Activated B cell treated with CpG ODN at 0.5 μM for 24 hours (primary cell): ENCODE data around the gene RANBP9. TPM values are rescaled to one million over a fixed set of nuclear protein-coding genes. Genes with fewer than 3 reads are reported as not detected.

Source experiments
- ATAC-seq: fragments of 200-7000 bp; cut with Tn5 transposase; one replicate; pipeline ENCODE4 v1.10.0; 2021; ENCODE audit warnings: low read depth, mild to moderate bottlenecking, moderate library complexity
- CTCF ChIA-PET: fragments of 350-600 bp; sonication (Branson Sonifier 250); formaldehyde crosslinking; loops from one replicate; lab custom pipeline; 2021; ENCODE audit warnings: antibody characterized with exemption; lab: Charles Lee
- POLR2A ChIA-PET: fragments of 350-600 bp; sonication (Branson Sonifier 250); formaldehyde crosslinking; loops from one replicate; lab custom pipeline; 2021; ENCODE audit warnings: antibody characterized with exemption; lab: Charles Lee
- DNase-seq: peaks from one replicate; pipeline ENCODE4 v3.0.0; 2022
- H3K27ac Mint-ChIP-seq: one replicate; pipeline ENCODE4 v1.8.0; 2020; ENCODE audit warnings: mixed read lengths
- H3K27me3 Mint-ChIP-seq: one replicate; pipeline ENCODE4 v1.8.0; 2021; ENCODE audit warnings: mixed read lengths
- H3K36me3 Mint-ChIP-seq: one replicate; pipeline ENCODE4 v1.8.0; 2021; ENCODE audit warnings: low read depth, mixed read lengths
- H3K4me1 Mint-ChIP-seq: one replicate; pipeline ENCODE4 v1.8.0; 2021; ENCODE audit warnings: mixed read lengths
- H3K4me3 Mint-ChIP-seq: one replicate; pipeline ENCODE4 v1.8.0; 2020; ENCODE audit warnings: mild to moderate bottlenecking, mixed read lengths
- H3K9me3 Mint-ChIP-seq: one replicate; pipeline ENCODE4 v1.8.0; 2020; ENCODE audit warnings: mixed read lengths
- CTCF ChIP-seq: fragments of 200-600 bp; IDR thresholded peaks from one replicate; pipeline ENCODE4 v1.8.0; 2022; ENCODE audit warnings: antibody characterized with exemption, mild to moderate bottlenecking
- intact Hi-C: fragments of 100-400 bp; cut with micrococcal nuclease; formaldehyde crosslinking; loops from one replicate; pipeline ENCODE4 v1.15.1; 2024
- total RNA-seq: library from RNA; stranded (reverse); gene quantifications from 2 replicates; pipeline ENCODE4 v1.2.3, GENCODE V29; 2022

RANBP9 gene
- total RNA-seq, 1 donor from 2014 or later, result 34.7 TPM

- Mint-ChIP-seq H3K36me3 (peaks cover 42% of the 10 kb centered on the region), H3K27me3 (no peaks in the 10 kb centered on the region), H3K4me1 (no peaks in the 10 kb centered on the region), H3K27ac (no peak overlapping the region), H3K9me3 (no peaks in the 10 kb centered on the region), H3K4me3 (no peak overlapping the region)
- intact Hi-C loops, result no loop called here
- ChIA-PET POLR2A (interaction anchor here (1.8 kb wide), 1 partner anchor 10 kb away, joined by 4 read pairs; the partner anchor contains the start of gene NOL7), CTCF (no interaction called here)
- no peak for TF ChIP-seq CTCF
- ATAC-seq (no peak), DNase-seq (no peak)
Measured at GRCh38 chr6:13605634-13606033, 106.0 kb downstream of the RANBP9 start.

GRCh38 chr6:13604546-13605416, 106.9 kb downstream of the RANBP9 start:
- DNase-seq (no peak), ATAC-seq (no peak)
- intact Hi-C loops, result no loop called here
- no peaks in the 10 kb centered on the region for H3K4me1 Mint-ChIP-seq
- H3K36me3 Mint-ChIP-seq, result peaks cover 48% of the 10 kb centered on the region
- no peaks in the 10 kb centered on the region for H3K9me3 Mint-ChIP-seq
- no peaks in the 10 kb centered on the region for H3K27me3 Mint-ChIP-seq
- TF ChIP-seq CTCF, result no peak
- ChIA-PET POLR2A (interaction anchor here (0.5 to 1.8 kb wide), 2 partner anchors 11 to 161 kb away, joined by 4 to 8 read pairs; partner anchors contain the start of gene NOL7), CTCF (interaction anchor here (0.8 kb wide), 1 partner anchor 30 kb away, joined by 3 read pairs; the partner anchor contains the start of gene SIRT5)
- H3K4me3 Mint-ChIP-seq, result no peak overlapping the region
- H3K27ac Mint-ChIP-seq, result no peak overlapping the region

GRCh38 chr6:13604135-13604534, 107.5 kb downstream of the RANBP9 start:
- ATAC-seq (no peak), DNase-seq (no peak)
- ChIA-PET POLR2A (interaction anchor here (0.5 kb wide), 1 partner anchor 162 kb away, joined by 8 read pairs; no protein-coding TSS in a partner anchor), CTCF (interaction anchor here (0.8 kb wide), 1 partner anchor 29 kb away, joined by 3 read pairs; the partner anchor contains the start of gene SIRT5)
- no peak overlapping the region for H3K27ac Mint-ChIP-seq
- peaks cover 54% of the 10 kb centered on the region for H3K36me3 Mint-ChIP-seq
- H3K4me1 Mint-ChIP-seq, result no peaks in the 10 kb centered on the region
- H3K9me3 Mint-ChIP-seq, result no peaks in the 10 kb centered on the region
- intact Hi-C loops, result no loop called here
- no peaks in the 10 kb centered on the region for H3K27me3 Mint-ChIP-seq
- no peak for TF ChIP-seq CTCF
- no peak overlapping the region for H3K4me3 Mint-ChIP-seq

GRCh38 chr6:13600036-13600435, 111.6 kb downstream of the RANBP9 start:
- no peak for TF ChIP-seq CTCF
- Mint-ChIP-seq H3K27me3 (no peaks in the 10 kb centered on the region), H3K9me3 (no peaks in the 10 kb centered on the region), H3K4me1 (no peaks in the 10 kb centered on the region), H3K27ac (no peak overlapping the region), H3K4me3 (no peak overlapping the region), H3K36me3 (peaks cover 75% of the 10 kb centered on the region)
- ATAC-seq (no peak), DNase-seq (no peak)
- ChIA-PET POLR2A (no interaction called here), CTCF (no interaction called here)
- intact Hi-C loops, result no loop called here

DNA sequence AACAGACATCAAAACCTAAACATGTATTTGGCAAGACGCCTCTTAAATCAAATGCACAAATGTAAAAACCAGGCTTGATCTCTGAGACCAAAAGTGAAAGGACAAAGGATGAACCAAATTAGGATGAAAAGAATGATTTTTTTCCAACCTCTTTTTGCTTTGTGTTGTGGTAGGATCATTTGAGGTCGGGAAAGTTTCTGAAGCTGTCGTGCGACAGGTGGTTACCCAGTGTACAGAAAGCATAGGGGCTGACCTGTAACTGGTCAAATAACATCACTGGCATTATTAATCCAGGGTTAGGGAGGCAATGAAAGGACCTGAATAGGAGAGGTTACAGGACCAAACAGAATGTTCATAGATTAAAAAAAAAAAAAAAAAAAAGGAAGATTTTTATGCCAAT, 114.6 kb downstream of the RANBP9 start:
- Mint-ChIP-seq H3K9me3 (no peaks in the 10 kb centered on the region), H3K27me3 (no peaks in the 10 kb centered on the region), H3K36me3 (peaks cover 72% of the 10 kb centered on the region), H3K27ac (no peak overlapping the region), H3K4me3 (no peak overlapping the region), H3K4me1 (no peaks in the 10 kb centered on the region)
- CTCF ChIA-PET, result no interaction called here
- DNase-seq, result no peak
- TF ChIP-seq CTCF, result no peak
- POLR2A ChIA-PET, result no interaction called here
- no peak for ATAC-seq
- intact Hi-C loops, result no loop called here
